Ascending aorta (tissue), 2 donors: ENCODE results near the gene ADAMTSL3. TPM values are rescaled to one million over a fixed set of nuclear protein-coding genes. Genes with fewer than 3 reads are reported as not detected.
A peak's percentile ranks its signal among the peaks of the same experiment; 100 is the strongest.

Experiments
- DNase-seq, 2 donors: peaks; one replicate each; pipeline ENCODE4 v3.0.0-alpha.2; 2019; ENCODE audit warnings: low spot score in 2 of 2
- H3K27ac ChIP-seq, 2 donors: fragments of 200-600 bp; sonication (generic); one replicate each; pipeline ENCODE4 v1.5.1; 2016 to 2017; ENCODE audit warnings: mild to moderate bottlenecking in 1 of 2
- H3K27me3 ChIP-seq: fragments of 200-600 bp; sonication (generic); one replicate; pipeline ENCODE4 v1.5.1; 2017
- H3K36me3 ChIP-seq, 2 donors: fragments of 200-600 bp; sonication (generic); one replicate each; pipeline ENCODE4 v1.5.1; 2016
- H3K4me1 ChIP-seq, 2 donors: fragments of 200-600 bp; sonication (generic); one replicate each; pipeline ENCODE4 v1.5.1; 2016 to 2017; ENCODE audit warnings: mild to moderate bottlenecking in 1 of 2
- H3K4me3 ChIP-seq, 2 donors: fragments of 200-600 bp; sonication (generic); one replicate each; pipeline ENCODE4 v1.5.1; 2016 to 2017; ENCODE audit warnings: mild to moderate bottlenecking in 1 of 2
- H3K9me3 ChIP-seq, 2 donors: fragments of 200-600 bp; sonication (generic); one replicate each; pipeline ENCODE4 v1.5.1; 2016
- CTCF ChIP-seq, 3 experiments: fragments of 200-600 bp in 2 of 3; fragments of 450-650 bp in 1 of 3; sonication (generic) in 2 of 3; IDR thresholded peaks; one replicate each; pipeline ENCODE4 v1.5.1; 2016 to 2019; ENCODE audit warnings: antibody characterized with exemption in 3 of 3, mild to moderate bottlenecking in 1 of 3, moderate library complexity in 1 of 3
- intact Hi-C: fragments of 100-400 bp; cut with DNase I; formaldehyde crosslinking; loops from one replicate; pipeline ENCODE4 v1.15.1; 2023
- total RNA-seq: library from RNA; depleted of rRNA; stranded (reverse); fragments of >200 nt; gene quantifications from one replicate; pipeline ENCODE4 v1.1.0, GENCODE V29; 2016

The ADAMTSL3 gene
- total RNA-seq, result 28.1 TPM

- Histone ChIP-seq H3K27ac (peak within 1 kb of the TSS; percentile 89 to 91), H3K4me1 (peaks cover 9 to 28% of the 10 kb centered on the region in 2 donors), H3K27me3 (no peaks in the 10 kb centered on the region), H3K36me3 (peaks cover 0 to 3% of the 10 kb centered on the region in 2 donors), H3K9me3 (no peaks in the 10 kb centered on the region), H3K4me3 (peak within 1 kb of the TSS; percentile 71 to 74)
- peak in 2 of 3 experiments; percentile 8 to 27 for TF ChIP-seq CTCF (IDR thresholded peaks at IDR 0.05)
- intact Hi-C loops, result loop anchor here (2.0 to 5.0 kb wide), 8 partner anchors 39 to 447 kb away; partner anchors contain the start of genes HDGFL3 and SH3GL3
- DNase-seq, result peak in 1 of 2 donors; percentile 88
Measured at GRCh38 chr15:83653639-83654378, at the start of gene ADAMTSL3. TSS of gene ADAMTSL3 (plus strand) at chr15:83654123. CDS start at chr15:83655762, 1,639 bp downstream.

- no peak for TF ChIP-seq CTCF (IDR thresholded peaks at IDR 0.05)
- Histone ChIP-seq H3K36me3 (no peaks in the 10 kb centered on the region), H3K9me3 (no peaks in the 10 kb centered on the region), H3K4me3 (no peak overlapping the region), H3K27ac (no peak overlapping the region), H3K27me3 (no peaks in the 10 kb centered on the region), H3K4me1 (no peaks in the 10 kb centered on the region)
- no peak for DNase-seq
- intact Hi-C loops, result no loop called here
Measured at GRCh38 chr15:83604549-83604948, 49.4 kb upstream of the ADAMTSL3 start.

- no peaks in the 10 kb centered on the region for H3K9me3 ChIP-seq
- no peak for DNase-seq
- intact Hi-C loops, result no loop called here
- H3K27ac ChIP-seq, result peak overlapping the region; percentile 3 to 38
- TF ChIP-seq CTCF (IDR thresholded peaks at IDR 0.05), result no peak
- H3K4me1 ChIP-seq, result no peaks in the 10 kb centered on the region
- no peaks in the 10 kb centered on the region for H3K36me3 ChIP-seq
- no peaks in the 10 kb centered on the region for H3K27me3 ChIP-seq
- peak overlapping the region in 1 of 2 donors; percentile 31 for H3K4me3 ChIP-seq
Measured at GRCh38 chr15:83605111-83605945, 48.6 kb upstream of the ADAMTSL3 start.

GRCh38 chr15:83610132-83610531 is 43.8 kb upstream of the ADAMTSL3 start:
- Histone ChIP-seq H3K4me3 (no peak overlapping the region), H3K36me3 (no peaks in the 10 kb centered on the region), H3K27me3 (no peaks in the 10 kb centered on the region), H3K9me3 (no peaks in the 10 kb centered on the region), H3K4me1 (peaks cover 0 to 12% of the 10 kb centered on the region in 2 donors), H3K27ac (no peak overlapping the region)
- no peak for DNase-seq
- intact Hi-C loops, result no loop called here
- no peak for TF ChIP-seq CTCF (IDR thresholded peaks at IDR 0.05)

GRCh38 chr15:83610901-83611685 is 42.8 kb upstream of the ADAMTSL3 start:
- H3K27ac ChIP-seq, result no peak overlapping the region
- no peak overlapping the region for H3K4me3 ChIP-seq
- no peaks in the 10 kb centered on the region for H3K27me3 ChIP-seq
- H3K36me3 ChIP-seq, result no peaks in the 10 kb centered on the region
- H3K4me1 ChIP-seq, result peaks cover 0 to 12% of the 10 kb centered on the region in 2 donors
- DNase-seq, result no peak
- no peak for TF ChIP-seq CTCF (IDR thresholded peaks at IDR 0.05)
- intact Hi-C loops, result no loop called here
- no peaks in the 10 kb centered on the region for H3K9me3 ChIP-seq
